Epithelial cell of prostate (primary cell): ENCODE data around the gene VWF.

Experiments
- DNase-seq: peaks from one replicate; pipeline ENCODE4 v3.0.0-alpha.2; 2011; ENCODE audit warnings: low read depth, low spot score
- H3K27ac ChIP-seq: fragments of 450-650 bp; 2 replicates; pipeline ENCODE4 v1.5.1; 2017; ENCODE audit warnings: mild to moderate bottlenecking

Gene VWF

DNA sequence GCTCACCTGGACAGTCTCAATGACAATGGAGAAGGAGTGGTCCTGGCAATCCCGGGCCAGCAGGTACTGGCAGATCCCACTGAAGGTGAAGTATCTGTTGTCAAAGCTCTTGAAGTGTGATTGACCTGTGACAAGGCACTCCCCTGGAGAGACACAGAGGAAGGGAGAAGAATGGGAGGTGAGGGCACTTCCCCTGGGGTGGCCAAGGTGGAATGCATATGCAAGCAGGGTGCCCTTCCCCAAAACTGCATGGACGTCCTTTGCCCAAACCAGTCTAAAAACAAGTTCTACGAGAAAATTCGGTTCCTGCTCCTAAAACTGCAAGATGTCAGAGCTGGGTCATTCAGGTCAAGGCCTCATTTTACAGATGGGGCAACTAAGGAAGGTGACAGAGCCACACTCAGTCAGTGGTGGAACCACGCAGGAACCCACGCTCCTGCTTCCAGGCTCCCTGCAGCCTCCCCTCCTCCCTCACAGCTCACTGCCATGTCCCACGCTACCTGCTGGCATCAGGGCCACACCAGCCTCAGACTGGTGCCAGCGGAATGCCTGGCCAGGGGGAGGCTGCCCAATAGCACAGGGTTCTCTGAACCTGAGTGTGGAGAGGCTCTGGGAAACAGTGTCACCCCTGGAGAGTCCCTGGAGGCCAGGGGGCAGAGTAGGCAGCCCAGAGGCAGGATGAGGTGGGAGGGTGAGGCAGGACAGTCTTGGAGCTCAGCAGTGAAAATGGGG, 59.2 kb downstream of the VWF start:
- H3K27ac ChIP-seq: no peak overlapping the region
- DNase-seq: no peak

DNA sequence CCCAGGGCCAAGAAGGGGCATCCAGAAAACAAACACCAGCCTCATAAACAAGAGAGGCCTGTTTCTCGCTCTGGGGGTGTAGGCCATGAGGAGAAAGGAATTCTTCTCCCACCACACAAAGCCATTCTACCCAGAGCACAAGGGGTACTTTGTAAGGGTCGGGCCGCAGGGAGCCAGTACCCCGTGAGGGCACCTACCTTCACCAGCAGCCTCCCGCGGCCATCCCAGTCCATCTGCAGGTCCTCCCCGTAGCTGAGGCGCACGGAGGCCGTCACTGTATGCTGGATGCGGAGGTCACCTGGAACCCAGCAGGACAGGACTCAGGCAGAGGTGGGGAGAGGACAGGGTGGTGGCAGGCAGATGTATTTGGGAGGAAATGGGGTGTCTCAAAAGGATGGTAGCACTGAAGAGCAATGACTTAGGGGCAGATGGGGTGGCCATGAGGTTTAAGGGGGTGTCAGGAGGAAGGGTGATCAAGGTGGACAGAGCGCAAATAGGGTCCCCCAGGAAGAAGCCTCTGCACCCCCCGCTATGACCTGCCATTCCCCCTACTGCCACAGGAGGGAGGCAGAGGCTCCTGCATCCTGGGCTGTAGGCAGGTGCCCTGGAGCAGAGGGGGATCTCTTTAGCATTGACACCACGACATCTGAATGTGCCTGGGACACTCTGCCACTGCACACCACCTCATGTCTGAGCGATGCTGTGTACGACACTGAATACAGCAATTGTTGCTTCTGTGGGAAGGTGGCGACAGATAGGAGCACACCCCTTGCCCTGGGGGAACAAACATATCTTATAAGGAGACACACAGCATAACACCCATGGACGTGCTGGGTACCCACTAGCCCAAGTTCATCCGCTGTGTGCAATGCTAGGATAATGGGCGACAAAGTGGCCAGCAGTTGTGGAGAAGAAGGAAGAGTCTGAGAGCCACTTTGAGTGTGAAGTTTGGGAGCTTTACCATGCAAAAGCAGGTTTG, 61.4 kb downstream of the VWF start:
- no peak for DNase-seq
- no peak overlapping the region for H3K27ac ChIP-seq

DNA sequence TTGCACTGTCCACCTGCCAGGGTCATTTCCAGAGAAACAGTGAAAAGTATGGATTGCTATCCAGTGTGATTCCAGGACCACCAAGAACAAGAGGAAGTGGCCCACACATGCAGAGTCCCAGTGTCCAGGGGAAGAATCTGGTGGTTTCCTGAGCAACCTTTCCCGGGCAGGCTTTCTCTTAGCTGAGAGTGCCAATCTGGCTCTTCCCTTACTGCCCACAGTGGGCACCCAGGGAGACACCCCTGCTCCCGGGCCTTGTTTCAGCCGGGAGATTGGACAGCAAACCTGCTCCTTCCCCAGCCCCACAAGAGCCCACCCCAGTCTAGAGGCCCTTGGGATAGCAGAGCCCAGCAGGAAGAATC, 62.1 kb downstream of the VWF start:
- H3K27ac ChIP-seq: no peak overlapping the region
- no peak for DNase-seq

DNA sequence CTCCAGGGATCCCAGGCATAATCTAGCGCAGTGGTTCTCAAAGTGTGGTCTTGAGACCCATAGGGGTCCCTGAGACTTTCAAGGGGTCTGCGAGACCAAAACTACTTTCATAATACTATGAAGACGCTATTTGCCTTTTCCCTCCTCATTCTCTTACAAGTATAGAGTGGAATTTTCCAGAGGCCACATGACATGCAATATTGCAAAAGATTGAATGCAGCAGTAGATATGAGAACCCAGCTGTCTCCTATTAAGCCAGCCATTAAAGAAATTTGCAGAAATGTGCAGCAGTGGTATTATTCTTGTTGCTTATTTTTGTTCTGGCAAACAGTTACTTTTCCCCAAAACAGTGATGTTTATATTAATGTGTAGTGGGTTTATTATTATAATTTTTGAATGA, 62.8 kb downstream of the VWF start:
- DNase-seq: no peak
- no peak overlapping the region for H3K27ac ChIP-seq

DNA sequence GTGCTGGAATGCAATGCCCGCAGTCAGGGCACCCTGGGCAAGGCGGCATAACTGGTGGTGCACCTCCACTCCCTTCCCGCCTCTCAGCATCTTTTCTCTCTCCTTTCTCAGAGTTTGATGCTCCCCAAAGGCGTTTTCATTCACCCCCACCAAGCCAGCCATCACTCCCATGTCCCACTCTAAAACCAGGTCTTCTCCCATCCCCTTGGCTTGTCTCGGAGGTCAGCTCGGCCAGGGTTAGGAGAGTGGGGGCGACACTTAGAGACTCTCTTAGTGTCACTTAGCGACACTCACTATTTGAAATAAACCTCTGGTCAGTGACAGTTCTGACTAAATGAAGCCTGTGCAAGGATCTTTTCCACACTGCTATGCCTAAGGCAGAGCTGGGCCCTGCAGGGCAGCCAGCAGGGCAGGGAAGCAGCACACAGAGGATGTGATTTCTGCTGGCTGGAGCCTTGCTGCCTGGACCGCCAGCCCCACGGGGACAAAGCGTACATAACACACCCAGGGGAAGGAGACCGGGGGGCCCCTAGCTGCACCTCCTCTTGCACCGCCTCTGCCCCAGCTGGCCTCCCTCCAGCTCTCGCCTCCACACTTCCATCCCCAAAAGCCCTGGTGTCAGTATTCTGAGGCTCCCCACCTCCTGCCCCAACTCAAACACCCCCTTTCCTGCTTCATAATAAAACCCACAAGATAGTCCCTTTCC, 64.5 kb downstream of the VWF start:
- DNase-seq: no peak
- H3K27ac ChIP-seq: no peak overlapping the region

DNA sequence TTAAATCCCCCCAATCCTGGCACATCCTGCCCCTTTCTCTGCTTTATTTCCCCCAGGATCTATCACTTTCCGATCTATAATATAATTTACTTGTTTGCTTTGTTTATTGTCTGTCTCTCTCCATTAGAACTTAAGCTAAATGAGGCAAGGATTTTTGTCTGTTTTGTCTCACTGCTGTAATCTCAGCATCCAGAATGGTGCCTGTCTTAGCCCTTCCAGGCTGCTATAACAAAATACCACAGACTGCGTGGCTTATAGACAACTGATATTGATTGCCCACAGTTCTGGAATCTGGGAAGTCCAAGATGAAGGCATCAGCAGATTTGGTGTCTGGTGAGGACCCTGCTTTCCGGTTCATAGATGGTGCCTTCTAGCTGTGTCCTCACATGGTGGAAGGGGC, 65.2 kb downstream of the VWF start:
- no peak overlapping the region for H3K27ac ChIP-seq
- DNase-seq: no peak

DNA sequence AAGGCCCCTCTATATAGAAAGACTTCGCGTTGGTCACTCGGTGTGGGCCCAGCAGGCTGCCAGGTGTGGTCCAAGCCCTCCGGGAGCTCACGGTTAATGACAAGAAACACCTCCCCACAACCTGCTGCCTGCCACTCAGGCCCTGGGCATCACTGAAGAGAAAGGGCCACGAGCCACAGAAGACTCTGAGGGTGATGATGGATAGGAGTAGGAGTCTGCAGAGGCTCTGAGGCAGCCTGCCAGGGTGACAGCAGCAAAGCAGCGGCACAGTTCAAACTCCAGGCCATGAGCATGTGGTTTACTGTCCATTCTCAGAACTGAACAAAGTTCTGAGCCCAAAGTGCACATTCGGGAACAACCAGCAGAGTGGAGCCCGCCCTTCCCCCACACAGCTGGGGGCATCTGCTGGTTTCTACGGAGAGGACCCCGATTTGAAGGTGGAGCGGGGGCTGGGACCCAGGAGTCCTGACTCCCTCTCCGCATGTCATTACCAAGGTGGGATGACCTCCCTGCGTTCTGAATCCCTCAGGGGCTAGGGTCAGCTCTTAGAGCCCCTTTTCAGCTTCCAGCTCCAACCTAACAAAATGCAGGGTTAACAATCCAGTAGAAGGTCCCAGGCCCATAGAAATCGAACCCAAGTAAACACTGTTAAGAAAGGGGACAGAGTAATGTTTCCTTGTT, 65.8 kb downstream of the VWF start:
- no peak overlapping the region for H3K27ac ChIP-seq
- no peak for DNase-seq

DNA sequence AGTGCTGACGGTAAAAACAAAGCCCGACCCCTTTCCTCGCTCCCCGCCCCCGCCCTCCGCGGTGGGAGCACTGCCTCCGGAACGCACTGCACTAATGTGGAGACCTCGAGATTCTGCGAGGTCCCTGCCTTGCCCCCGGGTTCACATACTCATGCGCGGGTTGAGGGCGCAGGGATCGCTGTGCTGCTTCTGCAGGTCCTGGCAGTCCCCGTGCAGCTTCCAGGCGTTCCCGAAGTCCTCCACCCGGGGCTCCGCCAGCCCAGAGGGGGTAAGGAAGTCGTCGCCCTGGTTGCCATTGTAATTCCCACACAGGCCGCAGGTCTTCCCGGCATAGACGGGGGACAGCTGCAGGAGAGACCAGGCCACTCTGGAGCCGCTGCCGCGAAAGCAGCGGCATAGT, 66.8 kb downstream of the VWF start:
- no peak for DNase-seq
- no peak overlapping the region for H3K27ac ChIP-seq

DNA sequence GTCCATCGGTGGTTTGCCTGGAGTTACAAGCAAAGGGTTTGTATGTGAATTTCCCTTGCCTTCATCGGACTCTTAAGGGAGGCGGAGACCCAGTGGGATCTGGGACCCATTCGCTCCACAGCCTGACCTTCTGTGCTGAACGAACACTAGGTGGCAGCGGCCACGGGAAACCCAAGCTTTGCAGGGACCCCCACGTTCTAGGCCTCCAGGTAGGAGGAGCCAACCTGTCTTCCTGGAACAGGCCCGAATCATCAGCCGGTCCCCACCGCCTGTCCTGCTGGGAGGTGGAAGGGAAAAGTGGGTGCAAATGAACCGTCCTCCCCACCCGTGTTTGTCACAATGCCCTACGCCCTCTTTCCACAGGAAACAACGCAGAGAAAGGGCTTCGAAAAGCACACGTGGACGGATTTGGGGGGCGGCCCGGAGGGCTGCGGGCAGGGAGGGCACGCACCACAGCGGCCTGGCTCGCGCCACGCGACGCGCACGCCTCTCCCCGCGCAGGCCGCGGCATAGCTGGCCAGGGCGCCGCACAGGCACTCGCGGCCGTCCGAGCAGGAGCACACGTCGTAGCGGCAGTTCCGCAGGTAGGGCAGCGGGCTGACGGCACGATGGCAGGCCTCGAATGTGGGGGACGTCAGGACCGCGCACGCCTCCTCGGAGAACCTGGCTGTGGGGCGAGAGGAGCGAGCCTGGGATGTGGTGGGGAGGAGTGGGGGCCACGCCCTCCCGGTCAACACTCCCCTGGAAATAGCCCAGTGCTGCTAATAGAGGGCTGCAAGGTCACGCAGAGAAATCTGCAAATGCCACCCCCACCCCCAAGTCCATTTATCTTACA, 67.8 kb downstream of the VWF start:
- DNase-seq: no peak
- no peak overlapping the region for H3K27ac ChIP-seq

DNA sequence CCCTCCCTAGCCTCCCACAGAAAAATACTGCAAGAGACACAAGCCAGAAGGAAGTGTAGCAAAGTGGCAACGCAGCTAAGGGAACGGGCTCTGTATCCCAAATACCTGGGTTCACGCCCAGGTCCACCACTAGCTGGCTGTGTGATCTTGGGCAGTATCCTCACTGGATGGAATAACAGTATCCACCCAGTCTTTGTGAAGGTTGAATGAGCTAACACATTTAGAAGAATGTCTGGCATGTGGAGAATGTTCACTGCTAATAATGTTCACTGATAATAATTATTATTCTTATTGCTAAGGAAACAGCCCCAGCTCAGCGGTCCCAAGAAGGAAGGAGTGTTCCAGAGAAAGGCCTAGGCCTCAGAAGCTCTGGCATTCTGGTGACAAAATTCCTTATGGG, 70.9 kb downstream of the VWF start:
- DNase-seq: no peak

DNA sequence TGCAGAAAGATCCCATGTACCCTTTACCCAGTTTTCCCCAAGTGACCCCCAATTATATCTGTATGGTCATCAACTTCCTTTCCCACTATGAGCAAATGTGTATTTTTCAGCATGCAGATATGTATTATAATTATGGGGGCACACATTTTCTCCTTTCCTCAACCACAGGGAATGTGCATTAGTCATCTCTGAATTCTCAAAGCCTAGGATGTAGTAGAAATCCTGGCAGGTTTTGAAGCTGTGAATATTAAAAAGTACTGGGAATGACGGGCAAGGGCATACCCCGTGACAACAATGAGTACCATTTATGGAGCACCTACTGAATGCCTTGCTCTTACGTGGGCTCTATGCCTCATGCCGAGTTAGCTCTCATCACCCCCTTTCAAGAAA, 71.5 kb downstream of the VWF start:
- no peak for DNase-seq
- H3K27ac ChIP-seq: no peak overlapping the region

More for the DNA sequence above, 70.9 kb downstream of the VWF start:
- H3K27ac ChIP-seq: no peak overlapping the region

DNA sequence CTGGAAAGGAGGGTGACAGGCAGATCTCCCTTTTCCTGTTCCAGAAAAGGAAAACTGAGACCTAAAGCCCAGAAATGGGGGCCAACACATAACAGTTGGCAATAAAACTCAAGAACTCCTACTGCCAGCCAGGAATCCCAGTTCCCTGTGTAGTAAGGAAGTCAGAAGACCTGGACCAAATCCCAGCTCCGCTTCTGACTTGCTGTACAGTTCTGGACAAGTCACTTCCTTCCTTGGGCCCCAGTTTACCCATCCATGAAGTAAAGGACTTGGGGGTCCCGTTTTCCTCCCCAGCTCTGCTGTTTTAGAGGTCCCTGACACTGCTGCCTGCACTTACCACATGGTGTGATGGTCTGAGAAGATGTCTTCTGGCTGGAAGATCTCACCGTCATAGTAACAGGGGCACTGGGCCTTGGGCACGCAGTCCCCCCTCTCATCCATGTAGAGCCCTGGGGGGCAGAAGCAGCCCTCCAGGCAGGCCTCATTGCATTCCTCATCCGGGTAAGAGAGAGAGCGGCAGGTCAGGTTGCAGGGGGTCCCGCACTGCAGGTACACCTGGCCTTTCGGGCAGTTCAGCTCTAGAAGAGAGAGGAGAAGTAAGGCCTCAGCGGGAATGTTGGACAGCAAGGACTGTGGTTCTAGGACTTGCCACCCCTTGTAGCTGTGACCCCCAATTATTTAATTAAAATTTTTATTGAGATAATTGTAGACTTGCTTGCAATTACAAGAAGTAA, 72.1 kb downstream of the VWF start:
- no peak for DNase-seq

DNA sequence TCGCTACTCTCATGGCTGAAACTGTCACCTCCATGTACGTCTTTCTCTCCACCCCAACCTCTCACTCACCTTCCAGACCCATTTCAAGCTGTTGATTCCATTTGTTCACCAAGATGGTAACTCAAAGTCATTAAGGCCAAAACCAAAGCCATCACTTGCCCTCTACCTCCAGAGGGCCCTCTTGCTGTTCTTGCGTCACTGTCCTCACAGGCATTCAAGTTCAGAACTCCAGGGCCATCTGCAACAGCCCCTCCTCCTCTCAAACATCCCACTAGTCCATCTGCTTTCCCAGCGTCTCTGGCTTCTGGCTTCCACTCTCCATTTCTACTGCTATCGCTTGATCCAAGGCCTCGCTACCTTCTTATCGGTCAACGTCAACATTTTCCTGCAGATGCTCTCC, 74.5 kb downstream of the VWF start:
- DNase-seq: no peak
- H3K27ac ChIP-seq: no peak overlapping the region

More for the DNA sequence above, 72.1 kb downstream of the VWF start:
- H3K27ac ChIP-seq: no peak overlapping the region

DNA sequence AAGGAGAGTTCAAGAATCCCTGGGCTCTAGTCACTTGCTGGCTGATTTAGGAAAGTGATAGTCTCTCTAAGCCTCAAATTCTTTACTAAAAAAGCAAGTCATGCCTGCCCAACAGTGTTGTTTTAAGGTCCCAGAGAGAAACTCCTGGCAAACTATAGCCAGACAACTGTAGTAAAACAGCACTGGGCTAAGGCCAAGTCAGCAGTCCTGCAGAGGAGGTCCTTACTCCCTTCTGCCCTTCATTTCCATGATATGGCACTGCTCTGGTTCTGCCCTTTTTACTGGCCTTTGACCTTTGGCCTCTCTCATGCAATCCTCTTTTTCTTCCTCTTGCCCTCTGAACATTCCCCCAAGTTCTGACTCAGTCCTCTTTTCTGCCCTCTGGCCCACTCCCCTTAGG, 74.9 kb downstream of the VWF start:
- DNase-seq: no peak

DNA sequence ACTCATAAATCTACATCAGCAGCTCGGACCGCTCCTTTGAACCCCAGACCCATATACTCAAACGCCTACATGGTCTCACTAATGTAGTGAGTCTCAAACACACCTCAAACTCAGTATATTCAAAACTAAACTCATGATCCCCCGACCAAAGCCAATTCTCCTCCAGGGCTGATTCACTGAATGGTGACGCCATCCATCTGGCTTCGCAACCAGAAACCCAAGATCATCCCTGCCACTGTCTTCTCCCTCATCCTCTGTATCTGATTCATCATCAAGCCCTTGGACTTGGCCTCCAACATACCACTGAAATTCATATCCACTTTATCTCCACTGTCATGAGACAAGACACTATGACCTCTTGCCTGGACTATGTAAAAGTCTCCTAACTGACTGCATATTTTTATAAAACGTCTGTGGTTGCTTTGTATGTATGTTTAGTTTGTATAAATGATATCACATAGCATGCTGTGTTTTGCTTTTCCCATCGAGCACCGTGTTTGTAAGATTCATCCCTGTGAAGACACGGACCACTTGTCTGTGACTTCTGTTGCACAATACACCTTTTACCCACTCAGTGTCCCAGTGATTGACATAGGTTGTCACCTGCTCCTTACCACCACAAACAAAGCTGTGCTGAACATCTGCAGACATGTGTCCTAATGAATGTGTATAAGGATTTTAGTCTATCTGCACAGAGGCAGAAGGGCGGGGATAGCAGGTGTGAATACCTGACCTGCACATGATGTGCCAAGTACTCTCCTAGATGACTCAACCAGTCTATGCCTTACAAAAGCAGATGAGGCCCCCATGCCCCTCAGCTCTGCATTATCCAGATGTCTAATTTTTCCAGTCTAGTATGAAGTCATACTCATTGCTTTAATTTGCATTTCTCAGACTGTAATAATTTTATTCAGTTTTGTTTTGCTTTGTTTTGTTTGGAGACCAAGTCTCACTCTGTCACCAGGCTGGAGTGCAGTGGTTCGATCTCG, 76.9 kb downstream of the VWF start:
- H3K27ac ChIP-seq: no peak overlapping the region
- DNase-seq: no peak

More for the DNA sequence above, 74.9 kb downstream of the VWF start:
- H3K27ac ChIP-seq: no peak overlapping the region

DNA sequence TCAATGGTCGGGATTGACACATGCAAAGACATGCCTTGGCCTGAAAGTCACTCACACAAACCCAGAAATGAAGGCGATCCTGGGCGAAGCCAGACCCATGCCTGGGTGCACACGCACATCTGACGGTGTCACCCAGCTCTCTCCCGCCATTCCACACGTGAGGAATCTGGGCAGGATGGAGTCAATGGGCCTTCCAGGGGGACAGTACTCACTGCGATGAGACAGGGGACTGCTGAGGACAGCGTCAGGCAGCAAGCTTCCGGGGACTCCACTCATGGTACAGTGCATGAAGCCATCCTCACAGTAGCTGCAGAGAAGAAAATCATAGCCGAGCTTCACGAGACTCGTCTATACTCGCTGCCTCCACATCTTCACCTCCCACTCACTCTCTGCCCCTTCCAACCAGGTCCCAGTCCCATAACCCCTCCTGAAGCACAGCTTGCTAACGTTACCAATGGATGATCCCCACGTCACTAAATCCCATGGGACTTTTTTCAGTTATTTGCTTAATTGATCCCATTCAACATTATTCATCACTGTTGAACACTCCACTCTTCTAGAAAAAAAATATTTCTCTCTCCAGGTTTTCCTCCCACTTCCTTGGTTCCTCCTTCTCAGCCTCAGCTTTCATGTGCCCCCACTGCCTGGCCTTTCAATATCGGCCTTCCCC, 77.8 kb downstream of the VWF start:
- H3K27ac ChIP-seq: no peak overlapping the region
- DNase-seq: no peak

DNA sequence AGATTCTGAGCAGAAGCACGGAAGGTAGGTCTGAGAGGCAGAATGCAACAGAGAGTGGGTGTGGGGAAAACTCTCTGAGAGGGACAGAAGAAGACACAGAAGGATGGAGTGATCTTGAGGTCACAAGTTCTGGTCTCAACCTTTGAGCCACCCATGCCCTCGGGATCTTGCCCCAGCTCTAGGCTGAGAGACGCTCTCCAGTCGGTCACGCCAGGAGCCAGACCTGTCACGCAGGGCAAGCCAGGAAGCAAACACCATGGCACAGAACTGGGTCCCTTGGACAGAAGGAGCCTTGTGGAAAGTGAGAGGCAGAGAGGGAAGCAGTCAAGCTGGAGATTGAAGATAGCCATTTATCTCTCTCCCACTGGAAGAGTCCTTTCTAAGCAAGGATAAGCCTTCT, 79.0 kb downstream of the VWF start:
- H3K27ac ChIP-seq: no peak overlapping the region
- no peak for DNase-seq
